GM12864 (cell line): ENCODE measurements around the gene AFAP1L1.

Experiments
- DNase-seq: peaks from one replicate; pipeline ENCODE4 v3.0.0-alpha.2; 2011; ENCODE audit warnings: low read depth
- H3K4me3 ChIP-seq: 2 replicates; pipeline ENCODE4 v1.5.1; 2011; ENCODE audit warnings: mild to moderate bottlenecking, low read depth, low read length, control low read depth
- CTCF ChIP-seq: IDR thresholded peaks from 2 replicates; pipeline ENCODE4 v1.5.1; 2011; ENCODE audit warnings: low read depth, mild to moderate bottlenecking, moderate library complexity, low read length, control low read depth, inconsistent platforms; ENCODE audit errors: missing control alignments

AFAP1L1 gene

GRCh38 chr5:149278451-149279210 lies 7.0 kb downstream of the AFAP1L1 start:
- H3K4me3 ChIP-seq = no peak overlapping the region
- no peak for DNase-seq
- TF ChIP-seq CTCF = no peak

- TF ChIP-seq CTCF = no peak
Measured at GRCh38 chr5:149279661-149280060, 8.0 kb downstream of the AFAP1L1 start.

GRCh38 chr5:149280124-149280523 lies 8.5 kb downstream of the AFAP1L1 start:
- no peak for DNase-seq
- H3K4me3 ChIP-seq = no peak overlapping the region
- no peak for TF ChIP-seq CTCF

More at GRCh38 chr5:149279661-149280060, 8.0 kb downstream of the AFAP1L1 start:
- H3K4me3 ChIP-seq = no peak overlapping the region
- DNase-seq = no peak

GRCh38 chr5:149280802-149281201 lies 9.1 kb downstream of the AFAP1L1 start:
- no peak for DNase-seq
- no peak for TF ChIP-seq CTCF
- no peak overlapping the region for H3K4me3 ChIP-seq

- no peak for DNase-seq
- no peak overlapping the region for H3K4me3 ChIP-seq
- no peak for TF ChIP-seq CTCF
Measured at GRCh38 chr5:149282027-149282965, 10.6 kb downstream of the AFAP1L1 start.

- DNase-seq = no peak
- H3K4me3 ChIP-seq = no peak overlapping the region
- TF ChIP-seq CTCF = no peak
Measured at GRCh38 chr5:149282966-149283332, 11.3 kb downstream of the AFAP1L1 start.
